Fibroblast of lung (primary cell): Measurements from ENCODE around the gene KCTD19.

Experiments
- EZH2 ChIP-seq: IDR thresholded peaks from 2 replicates; pipeline ENCODE4 v1.5.1; 2012; ENCODE audit warnings: low read length, control low read depth, mild to moderate bottlenecking; ENCODE audit errors: missing control alignments
- TF ChIP-seq, protein P1 (sequence below), 2 donors: IDR thresholded peaks in 1 of 2; conservative IDR thresholded peaks in 1 of 2; 1 replicate in 1 of 2; 2 replicates in 1 of 2; pipeline ENCODE4 v1.5.1; 2011 to 2012; ENCODE audit warnings: low read length in 2 of 2, control low read depth in 1 of 2, inconsistent platforms in 1 of 2, low read depth in 1 of 2, mild to moderate bottlenecking in 1 of 2

DNA sequence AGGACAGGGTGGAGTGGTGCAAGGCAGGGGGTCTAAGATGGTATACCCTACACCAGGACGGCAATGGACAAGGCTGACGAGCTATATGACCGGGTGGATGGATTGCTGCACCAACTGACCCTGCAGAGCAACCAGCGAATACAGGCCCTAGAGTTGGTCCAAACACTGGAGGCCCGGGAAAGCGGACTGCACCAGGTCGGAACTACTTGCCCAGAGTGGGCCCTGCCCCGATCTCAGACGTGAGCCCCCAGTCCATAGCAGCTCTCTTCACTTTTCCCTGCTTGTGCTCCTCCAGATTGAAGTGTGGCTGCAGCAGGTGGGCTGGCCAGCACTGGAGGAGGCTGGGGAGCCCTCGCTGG lies 44.1 kb downstream of the KCTD19 start:
- TF ChIP-seq, protein P1, sequence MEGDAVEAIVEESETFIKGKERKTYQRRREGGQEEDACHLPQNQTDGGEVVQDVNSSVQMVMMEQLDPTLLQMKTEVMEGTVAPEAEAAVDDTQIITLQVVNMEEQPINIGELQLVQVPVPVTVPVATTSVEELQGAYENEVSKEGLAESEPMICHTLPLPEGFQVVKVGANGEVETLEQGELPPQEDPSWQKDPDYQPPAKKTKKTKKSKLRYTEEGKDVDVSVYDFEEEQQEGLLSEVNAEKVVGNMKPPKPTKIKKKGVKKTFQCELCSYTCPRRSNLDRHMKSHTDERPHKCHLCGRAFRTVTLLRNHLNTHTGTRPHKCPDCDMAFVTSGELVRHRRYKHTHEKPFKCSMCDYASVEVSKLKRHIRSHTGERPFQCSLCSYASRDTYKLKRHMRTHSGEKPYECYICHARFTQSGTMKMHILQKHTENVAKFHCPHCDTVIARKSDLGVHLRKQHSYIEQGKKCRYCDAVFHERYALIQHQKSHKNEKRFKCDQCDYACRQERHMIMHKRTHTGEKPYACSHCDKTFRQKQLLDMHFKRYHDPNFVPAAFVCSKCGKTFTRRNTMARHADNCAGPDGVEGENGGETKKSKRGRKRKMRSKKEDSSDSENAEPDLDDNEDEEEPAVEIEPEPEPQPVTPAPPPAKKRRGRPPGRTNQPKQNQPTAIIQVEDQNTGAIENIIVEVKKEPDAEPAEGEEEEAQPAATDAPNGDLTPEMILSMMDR (conservative IDR thresholded peaks at IDR 0.05 in 1 of 2, IDR thresholded peaks at IDR 0.05 in 1 of 2; ENCODE audit: low read depth in 1 of 2, low read length in 2 of 2), result no peak
- TF ChIP-seq EZH2, result no peak
